PC-9 (cell line): ENCODE data around the gene HYDIN.
"Not testable (repeated sequence)": the region's sequence is repeated elsewhere in the genome, so short reads cannot be mapped to it uniquely, and the experiment has no call there.

Source experiments
- CTCF ChIP-seq: fragments of 200-600 bp; sonication (generic); conservative IDR thresholded peaks from 2 replicates; pipeline ENCODE4 v1.6.1; 2017; ENCODE audit warnings: mixed run types, antibody characterized with exemption, mild to moderate bottlenecking, moderate library complexity
- EZH2 ChIP-seq: fragments of 200-600 bp; sonication (generic); IDR thresholded peaks from 2 replicates; pipeline ENCODE4 v1.8.0; 2017; ENCODE audit warnings: antibody characterized with exemption, low read depth

GRCh38 chr16:71157278-71157677 lies 73.2 kb downstream of the HYDIN start:
- not testable (repeated sequence) for TF ChIP-seq CTCF, EZH2
